Upper lobe of left lung (tissue), 4 donors: ENCODE measurements around the gene RUNX1.

Experiments used
- CTCF ChIP-seq, 6 experiments: fragments of 450-650 bp in 4 of 6; fragments of 200-600 bp in 2 of 6; sonication (generic) in 2 of 6; IDR thresholded peaks; one replicate each; pipeline ENCODE4 v1.5.1; 2016 to 2019; ENCODE audit warnings: antibody characterized with exemption in 6 of 6
- POLR2A ChIP-seq, 4 donors: fragments of 450-650 bp; IDR thresholded peaks; one replicate each; pipeline ENCODE4 v1.5.1; 2016 to 2017; ENCODE audit warnings: antibody characterized with exemption in 4 of 4, mild to moderate bottlenecking in 2 of 4

DNA sequence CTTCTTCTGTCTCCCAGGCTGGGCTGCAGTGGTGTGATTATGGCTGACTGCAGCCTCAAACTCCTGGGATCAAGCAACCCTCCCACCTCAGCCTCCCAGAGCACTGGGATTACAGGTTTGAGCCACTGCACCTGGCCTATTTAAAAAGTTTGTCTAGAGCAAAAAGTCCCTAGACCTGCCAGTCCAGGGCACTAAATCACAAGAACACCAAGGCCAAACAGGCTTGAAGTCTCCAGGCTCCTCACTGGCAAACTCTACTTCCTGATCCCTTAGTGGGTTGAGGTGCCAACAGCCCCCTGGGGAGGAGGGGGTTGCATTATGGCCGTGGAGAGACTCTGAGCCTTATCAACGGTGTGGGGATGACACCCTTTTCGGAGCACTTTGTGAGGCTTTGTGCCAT is 304.3 kb downstream of the RUNX1 start:
- TF ChIP-seq CTCF (IDR thresholded peaks at IDR 0.05) (no peak), POLR2A (IDR thresholded peaks at IDR 0.05) (no peak)
